Left colon (tissue), 2 donors: ENCODE measurements around the gene SUPT7L. TPM values are rescaled to one million over a fixed set of nuclear protein-coding genes. Genes with fewer than 3 reads are reported as not detected.

Source experiments
- ATAC-seq: fragments of 200-7000 bp; cut with Tn5 transposase; one replicate; pipeline ENCODE4 v1.9.1; 2020; ENCODE audit warnings: mild to moderate bottlenecking, moderate library complexity
- DNase-seq, 2 donors: peaks; one replicate each; pipeline ENCODE4 v3.0.0-alpha.2; 2020
- intact Hi-C, 2 donors: fragments of 100-400 bp; cut with DNase I in 1 of 2; cut with micrococcal nuclease in 1 of 2; formaldehyde crosslinking; loops; one replicate each; pipeline versions ENCODE4 v1.11.2 to v1.14.0; 2022; cut with DNase I, micrococcal nuclease
- total RNA-seq, 2 donors: library from RNA; stranded (reverse); fragmentation: NEBNext Ultra II Directional; extraction: Animal tissue kit (Norgen Biotek cat#: 25700); gene quantifications; one replicate each; pipeline ENCODE4 v1.2.1, GENCODE V29; 2021
- donor health status: DM: no; HTN: no; CAD: no.
- donor health status: DM: yes; HTN: yes; CAD: no.

The SUPT7L gene
- total RNA-seq, 2 donors from 2014 or later = 22.3 to 23.1 TPM

DNA sequence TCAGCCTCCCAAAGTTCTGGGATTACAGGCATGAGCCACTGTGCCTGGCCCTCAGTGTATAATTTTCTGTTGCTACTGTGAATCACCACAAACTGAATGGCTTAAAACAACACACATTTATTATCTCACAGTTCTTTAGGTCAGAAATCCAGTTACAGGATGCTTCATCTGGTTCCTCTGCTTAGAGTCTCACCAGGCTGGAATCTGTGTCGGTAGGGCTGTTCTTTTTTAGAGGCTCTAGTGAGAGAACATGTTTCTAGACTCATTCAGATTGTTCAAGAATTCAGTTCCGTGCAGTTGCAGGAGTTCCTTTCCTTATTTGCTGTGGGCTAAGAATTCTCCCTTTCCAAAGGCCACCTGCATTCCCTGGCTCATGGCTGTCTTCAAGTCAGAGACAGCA is 56.8 kb downstream of the SUPT7L start:
- DNase-seq (no peak), ATAC-seq (no peak)
- intact Hi-C loops = no loop called here

Other genes starting within 250 kb of the SUPT7L start
- 10 to 100 TPM; 72.2 to 85.8 TPM for gene NRBP1, start 235.0 kb downstream of the SUPT7L start, total RNA-seq
- gene KRTCAP3, start 221.2 kb downstream of the SUPT7L start, total RNA-seq = 100 to 1,000 TPM in 1 of 2 donors, 10 to 100 TPM in 1; 90.0 to 104 TPM
- gene IFT172, start 173.9 kb downstream of the SUPT7L start, total RNA-seq = 10 to 100 TPM; 80.2 to 82.5 TPM
- gene FNDC4, start 168.4 kb downstream of the SUPT7L start, total RNA-seq = 1 to 10 TPM in 1 of 2 donors, under 1 TPM in 1; 0.73 to 1.4 TPM
- gene GCKR, start 166.8 kb downstream of the SUPT7L start, total RNA-seq = not detected
- gene ZNF512, start 80.6 kb downstream of the SUPT7L start, total RNA-seq = 10 to 100 TPM; 10.7 to 14.9 TPM
- gene CCDC121, start 34.6 kb downstream of the SUPT7L start, total RNA-seq = 1 to 10 TPM; 2.5 to 2.9 TPM
- 10 to 100 TPM; 20.7 to 24.2 TPM for gene GPN1, start 34.6 kb downstream of the SUPT7L start, total RNA-seq
- gene SLC4A1AP, start 275 bp upstream of the SUPT7L start, total RNA-seq = 10 to 100 TPM; 14.9 to 16.6 TPM
- 10 to 100 TPM; 54.3 to 56.7 TPM for gene MRPL33, start 108.1 kb upstream of the SUPT7L start, total RNA-seq
- 10 to 100 TPM in 1 of 2 donors, 1 to 10 TPM in 1; 8.2 to 11.1 TPM for gene RBKS, start 226.8 kb upstream of the SUPT7L start, total RNA-seq
- gene BABAM2, start 227.1 kb upstream of the SUPT7L start, total RNA-seq = 10 to 100 TPM; 35.3 to 39.3 TPM